DMS114 treated with DMSO at 0.1 percent for 48 hours (cell line): ENCODE results near the gene PNKD.

Source experiments
- DNase-seq: peaks from one replicate; lab custom pipeline; 2025; ENCODE audit not compliant: unreplicated experiment; lab: John Stamatoyannopoulos, UW

PNKD gene

DNA sequence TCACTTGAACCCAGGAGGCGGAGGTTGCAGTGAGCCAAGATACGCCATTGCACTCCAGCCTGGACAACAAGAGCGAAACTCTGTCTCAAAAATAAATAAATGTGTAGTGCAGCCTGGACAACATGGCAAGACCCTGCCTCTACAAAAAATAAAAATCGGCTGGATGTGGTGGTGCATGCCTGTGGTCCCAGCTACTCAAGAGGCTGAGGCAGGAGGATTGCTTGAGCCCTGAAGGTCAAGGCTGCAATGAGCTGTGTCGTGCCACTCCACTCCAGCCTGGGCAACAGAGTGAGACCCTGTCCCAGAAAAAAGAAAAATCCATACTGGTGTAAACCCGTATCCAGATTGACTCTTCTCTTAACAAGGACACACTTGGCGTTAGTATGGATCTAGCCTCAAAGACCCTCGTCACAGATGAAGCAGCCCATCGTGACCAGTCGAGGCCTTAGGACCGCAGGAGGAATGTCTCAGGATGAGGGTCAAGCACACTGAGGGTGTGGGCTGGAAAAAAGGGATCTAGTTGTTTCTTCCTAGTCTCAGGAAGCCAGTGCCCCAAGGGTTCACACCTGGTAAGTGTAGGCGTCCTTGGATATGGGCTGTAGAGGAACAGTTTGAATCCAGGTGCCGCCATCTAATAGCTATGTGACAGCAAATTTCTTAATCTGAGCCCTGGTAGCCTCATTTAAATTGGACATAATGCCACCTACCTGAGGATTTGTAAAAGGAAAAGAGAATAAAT lies 13.5 kb upstream of the PNKD start:
- no peak for DNase-seq

DNA sequence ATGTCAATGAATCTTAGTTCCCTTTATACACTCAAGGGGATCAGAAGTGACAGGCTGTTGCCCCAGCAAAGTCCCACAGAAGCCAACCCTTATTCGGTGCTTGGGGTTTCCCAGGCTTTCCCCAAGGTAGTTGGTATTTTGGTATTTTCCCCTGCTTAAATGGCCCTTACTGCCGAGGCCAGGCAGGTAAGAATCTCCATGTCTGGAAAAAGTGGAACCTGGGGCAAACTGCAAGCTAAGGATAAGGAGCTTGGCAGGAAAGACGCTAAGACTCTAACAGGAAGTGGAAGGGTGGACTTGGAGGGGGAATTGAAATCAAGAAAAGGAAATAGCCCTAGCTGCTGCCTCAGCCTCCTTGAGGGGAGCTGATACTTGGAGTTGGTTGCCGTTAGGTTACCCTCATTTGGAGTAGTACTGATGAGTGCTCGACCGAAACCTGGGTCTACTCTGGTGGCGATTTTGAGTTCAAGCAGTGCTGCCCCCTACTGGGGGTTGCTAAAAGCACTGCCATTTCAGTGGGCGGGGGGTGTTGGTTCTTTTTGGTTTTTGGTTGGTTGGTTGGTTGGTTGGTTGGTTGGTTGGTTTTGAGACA lies 12.8 kb upstream of the PNKD start:
- no peak for DNase-seq

DNA sequence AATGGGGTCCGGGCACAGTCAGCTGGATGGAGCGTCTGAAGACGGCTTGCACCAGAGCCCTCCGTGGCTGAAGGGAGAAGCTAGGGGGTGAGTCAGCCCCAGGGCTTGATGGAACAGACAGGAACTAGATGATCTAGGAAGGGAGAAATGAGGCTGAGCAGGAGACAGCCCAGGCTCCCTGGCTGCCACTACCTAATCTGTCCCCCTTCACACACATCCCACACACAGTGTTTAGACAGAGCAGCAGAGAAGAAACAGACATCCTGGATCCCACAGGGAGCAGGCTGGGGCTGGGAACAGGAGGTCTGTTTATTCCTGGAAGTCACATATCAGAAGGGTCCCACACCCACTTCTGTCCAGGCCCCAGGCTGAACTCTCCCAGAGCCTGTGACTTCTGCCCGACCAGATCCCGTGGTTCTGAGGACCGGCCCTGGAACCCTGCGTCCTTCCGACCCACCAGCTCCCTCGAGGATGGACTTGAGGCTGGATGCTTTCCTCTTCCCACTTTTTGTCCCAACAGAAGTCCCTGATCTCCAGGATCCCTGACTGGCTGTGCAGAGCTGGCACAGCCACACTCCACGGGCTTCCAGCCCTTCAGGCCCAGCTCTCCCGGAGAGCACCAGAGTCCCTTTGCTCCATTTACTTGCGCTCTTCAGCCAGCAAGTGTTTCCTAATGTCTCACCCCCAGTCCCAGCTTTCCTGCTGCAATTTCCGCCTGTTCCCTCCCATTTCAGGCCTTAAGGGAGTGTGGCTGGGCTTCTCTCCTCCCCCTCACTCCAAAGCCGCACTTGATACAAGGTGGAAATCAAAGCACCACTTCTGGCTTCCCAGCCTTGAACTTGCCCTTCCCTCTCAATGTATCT lies 11.0 kb upstream of the PNKD start:
- DNase-seq, result no peak

DNA sequence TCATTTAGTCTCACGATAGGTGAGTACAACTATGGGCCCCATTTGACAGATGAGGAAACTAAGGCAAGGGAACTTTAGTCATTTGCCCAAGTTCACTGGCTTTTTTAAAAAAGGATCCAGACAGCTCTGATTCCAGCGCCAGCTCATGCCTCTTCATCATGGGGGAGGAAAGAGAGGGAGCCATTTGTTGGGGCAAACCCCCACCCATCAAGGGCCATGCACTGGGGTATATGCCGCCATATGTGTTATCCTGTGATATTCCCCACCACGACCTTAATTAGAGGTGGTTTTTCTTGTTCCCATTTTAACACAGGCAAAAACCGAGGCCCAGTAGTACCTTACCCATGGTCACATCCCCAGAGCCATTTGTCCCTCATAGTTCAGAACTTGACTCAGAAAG lies 10.2 kb upstream of the PNKD start:
- DNase-seq, result no peak

DNA sequence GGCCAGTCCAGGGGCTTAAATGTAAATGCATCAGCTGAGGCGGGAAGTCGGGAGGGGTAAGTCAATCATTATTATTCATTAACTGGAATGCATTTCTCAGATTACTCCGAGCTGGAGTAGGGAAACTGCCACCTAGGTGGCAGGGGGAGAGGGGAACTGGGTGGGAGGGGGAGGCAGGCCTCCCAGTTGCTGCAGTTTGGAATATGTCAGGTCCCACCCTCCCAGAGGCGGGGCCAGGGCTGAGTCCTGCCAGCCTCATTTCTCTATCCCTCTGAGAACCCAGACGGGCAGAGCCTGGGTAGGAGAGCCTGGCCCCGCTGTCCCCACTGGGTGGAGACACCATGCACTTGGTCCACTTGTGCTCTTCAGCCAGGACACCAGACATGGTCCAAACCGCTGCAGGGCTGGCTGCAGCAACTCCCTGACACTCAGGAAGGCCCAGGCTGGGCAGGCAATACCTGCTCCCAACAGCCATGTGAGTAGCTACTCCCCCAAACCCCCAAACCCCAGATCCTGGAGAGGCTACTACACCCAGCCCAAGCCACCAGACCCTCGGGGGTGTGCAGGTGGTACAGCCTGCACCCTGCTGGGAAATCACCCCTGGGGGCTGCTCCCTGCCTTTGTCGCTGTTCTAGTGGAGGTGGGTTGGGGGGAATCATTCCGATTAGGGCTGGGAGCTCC lies 9.4 kb upstream of the PNKD start, which contains the start of gene GPBAR1:
Gene GPBAR1, plus strand, starts transcription at position 274 of the 681 bp plus-strand sequence. CDS start 1,710 bp downstream, outside the sequence.
- DNase-seq, result no peak

DNA sequence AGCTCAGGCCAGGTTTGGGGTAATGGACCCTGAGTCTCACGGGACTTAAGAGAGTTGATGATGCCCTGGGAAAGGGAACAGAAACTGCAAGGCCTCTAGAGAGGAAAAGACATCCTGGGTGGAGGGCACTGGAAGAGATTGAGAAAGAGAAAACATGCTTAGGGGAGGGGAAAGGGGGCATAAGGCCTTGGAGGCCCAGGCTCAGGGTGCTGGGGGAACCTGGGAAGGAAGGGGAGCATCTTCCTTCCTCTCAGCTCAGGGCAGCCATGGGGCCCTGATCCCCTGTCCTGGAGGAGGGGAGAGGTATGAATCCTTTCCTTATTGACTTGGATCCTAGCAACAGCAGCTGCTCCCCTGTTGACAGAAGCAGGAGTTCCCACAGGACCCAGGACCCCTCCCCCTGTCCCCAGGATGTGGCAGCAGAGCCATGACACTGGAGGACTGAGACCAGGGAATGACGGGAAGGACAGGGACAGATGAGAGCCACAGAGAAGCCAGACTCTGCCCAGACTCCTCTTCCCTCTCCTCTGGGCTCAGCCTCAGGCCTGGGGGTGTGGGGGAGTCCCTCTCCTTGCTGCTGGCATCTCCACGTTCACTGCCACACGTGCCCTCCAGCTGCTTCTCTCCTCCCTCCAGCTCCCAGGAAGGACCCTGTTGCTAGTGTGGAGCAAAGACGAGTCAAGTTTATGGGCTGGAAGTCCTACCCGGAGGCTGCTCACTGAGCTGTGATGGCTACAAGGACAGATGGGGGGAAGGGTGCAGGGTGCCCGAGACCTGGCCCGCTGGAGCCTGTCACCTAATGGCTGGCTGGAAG lies 8.7 kb upstream of the PNKD start:
- no peak for DNase-seq

DNA sequence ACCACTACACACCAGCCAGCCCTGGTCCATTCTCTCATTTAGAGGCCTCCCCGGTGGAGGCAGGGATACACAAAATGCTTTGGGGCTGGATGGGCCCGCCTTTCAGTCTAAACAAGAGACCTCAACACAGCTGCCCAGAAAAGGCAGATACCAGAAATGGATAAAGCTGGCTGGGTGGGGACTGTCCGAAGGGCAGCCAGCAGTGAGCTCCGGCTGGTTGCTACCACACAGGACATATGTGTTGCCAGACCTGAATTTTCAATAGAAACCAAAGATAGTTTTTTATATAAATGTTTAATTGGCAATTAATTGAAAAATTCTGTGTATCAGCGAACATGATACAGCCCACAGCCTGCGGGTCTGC lies 8.1 kb upstream of the PNKD start:
- no peak for DNase-seq

DNA sequence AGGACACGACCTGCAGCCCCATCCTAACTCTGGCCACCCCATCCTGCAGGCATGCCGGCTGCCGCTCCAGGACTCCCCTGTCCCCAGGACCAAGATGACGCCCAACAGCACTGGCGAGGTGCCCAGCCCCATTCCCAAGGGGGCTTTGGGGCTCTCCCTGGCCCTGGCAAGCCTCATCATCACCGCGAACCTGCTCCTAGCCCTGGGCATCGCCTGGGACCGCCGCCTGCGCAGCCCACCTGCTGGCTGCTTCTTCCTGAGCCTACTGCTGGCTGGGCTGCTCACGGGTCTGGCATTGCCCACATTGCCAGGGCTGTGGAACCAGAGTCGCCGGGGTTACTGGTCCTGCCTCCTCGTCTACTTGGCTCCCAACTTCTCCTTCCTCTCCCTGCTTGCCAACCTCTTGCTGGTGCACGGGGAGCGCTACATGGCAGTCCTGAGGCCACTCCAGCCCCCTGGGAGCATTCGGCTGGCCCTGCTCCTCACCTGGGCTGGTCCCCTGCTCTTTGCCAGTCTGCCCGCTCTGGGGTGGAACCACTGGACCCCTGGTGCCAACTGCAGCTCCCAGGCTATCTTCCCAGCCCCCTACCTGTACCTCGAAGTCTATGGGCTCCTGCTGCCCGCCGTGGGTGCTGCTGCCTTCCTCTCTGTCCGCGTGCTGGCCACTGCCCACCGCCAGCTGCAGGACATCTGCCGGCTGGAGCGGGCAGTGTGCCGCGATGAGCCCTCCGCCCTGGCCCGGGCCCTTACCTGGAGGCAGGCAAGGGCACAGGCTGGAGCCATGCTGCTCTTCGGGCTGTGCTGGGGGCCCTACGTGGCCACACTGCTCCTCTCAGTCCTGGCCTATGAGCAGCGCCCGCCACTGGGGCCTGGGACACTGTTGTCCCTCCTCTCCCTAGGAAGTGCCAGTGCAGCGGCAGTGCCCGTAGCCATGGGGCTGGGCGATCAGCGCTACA lies 7.4 kb upstream of the PNKD start:
- no peak for DNase-seq

DNA sequence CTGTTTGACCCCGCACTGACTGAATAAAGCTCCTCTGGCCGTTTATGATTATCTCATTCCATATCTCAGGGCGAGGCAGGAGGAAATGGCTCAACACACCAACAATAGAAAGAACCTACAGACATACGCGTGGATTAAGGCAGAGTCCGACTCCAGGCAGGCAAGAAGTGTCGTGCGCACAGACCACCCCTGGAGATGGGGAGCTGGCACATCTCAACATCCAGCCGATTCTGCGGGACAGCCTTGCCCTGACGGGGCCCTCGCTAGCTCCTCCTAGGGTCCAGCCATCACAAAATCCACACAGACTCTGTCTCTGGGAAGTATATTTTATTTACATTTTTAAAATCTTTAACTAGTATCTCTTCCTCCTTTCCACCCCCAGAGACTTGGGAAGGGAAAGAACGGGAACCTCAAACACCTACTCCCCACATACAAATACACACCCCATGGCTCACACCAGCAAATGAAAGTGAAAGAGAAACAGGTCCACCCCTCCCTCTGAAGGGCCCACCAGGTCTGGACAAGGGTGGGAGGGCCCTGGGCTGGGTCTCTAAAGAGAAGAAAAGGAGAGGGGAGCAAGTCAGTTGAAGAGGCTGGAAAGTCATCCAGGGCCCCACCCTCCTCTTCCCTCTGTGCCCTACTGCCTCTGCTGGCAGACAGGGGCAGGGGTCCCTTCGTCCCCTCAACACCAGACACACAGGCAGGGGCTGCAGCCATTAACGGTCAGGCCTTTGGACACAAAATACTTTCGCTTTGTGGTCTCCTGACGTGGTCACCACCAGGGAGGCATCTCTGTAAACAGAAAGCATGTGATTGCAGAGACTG lies 6.3 kb upstream of the PNKD start:
- no peak for DNase-seq

DNA sequence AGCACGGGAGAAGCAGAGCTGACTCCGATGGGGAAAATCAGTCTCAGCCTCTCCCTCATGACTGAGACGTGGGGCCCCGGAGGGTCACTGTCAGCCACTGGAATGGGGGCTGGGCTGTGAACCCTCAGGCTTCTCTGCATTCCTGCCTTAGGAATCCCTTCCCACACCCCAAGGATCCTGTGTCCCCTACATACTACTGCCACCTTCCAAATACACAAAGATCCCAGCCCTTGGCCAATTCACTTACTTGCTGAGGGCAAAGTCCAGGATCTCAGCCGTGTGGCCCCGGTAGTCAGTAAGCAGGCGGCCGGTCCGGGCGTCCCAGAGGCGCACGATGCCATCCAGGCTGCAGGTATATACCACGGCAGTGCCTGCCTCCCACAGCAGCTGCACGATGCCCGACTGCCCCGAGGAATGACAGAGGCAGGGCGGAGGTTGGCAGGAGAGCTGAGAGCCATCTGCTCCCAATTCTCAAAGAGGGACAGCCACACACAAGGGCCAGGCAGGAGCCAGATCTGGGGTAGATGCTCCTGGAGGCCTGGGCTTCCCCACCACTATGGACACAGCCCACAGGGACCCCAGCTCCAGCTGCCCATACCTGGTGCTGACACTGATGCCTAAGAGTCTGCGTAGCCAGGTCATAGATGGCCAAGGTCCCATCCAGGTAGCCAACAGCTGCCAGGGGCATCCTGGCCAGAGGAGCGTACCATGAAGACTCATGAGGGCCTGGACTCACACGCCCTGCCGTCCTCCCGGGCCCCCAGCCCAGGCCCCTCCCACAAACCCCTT lies 5.4 kb upstream of the PNKD start:
- no peak for DNase-seq

DNA sequence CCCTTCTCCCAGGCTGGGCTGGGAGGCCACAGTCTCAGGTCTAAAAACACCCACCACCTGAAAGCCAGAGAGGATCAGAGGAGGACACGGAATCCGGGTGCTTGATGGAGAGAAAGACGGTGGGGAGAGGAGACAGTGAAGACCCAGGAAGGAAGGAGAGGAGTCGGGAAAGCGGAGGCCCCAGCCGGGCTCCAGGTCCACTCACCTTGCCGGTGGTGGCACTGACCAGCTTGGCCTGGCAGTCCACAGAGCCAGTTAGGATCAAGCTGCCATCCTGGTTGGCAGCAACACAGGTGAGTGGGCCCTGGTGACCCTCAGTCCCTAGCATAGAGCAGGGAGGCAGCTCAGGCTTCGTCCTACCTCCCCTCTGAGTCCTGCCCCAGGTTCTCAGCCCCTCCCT lies 4.7 kb upstream of the PNKD start:
- no peak for DNase-seq

DNA sequence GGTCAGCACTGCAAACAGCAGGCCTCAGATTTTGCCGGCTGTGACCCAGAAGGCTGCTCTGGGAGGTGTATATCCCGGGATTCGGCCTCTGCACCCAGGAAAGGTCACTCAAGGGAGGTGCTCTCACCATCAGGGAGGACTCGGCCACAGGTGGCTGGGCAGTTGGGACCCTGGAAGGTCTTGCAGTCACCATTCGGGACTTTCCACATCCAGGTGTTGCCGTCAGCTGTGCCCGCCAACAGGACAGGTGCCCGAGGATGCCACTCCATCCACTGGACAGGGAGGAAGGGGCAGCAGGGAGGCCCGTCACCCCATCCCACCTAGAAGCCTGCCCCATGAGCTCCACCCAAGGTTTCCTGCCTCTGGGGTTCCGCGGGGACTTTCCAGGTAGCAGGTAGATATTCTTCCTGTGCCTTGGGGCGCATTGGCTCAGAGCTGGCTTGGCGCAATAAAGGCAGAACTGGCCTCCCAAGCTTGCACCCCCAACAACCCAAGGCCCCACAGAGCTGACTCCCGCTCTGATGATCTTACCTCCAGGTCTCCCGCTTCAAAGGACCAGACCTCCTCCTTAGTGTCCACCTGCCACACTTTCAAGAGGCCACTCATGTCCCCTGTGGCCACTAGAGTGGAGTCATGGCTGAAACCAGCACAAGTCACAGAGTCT lies 3.9 kb upstream of the PNKD start:
- DNase-seq, result no peak

DNA sequence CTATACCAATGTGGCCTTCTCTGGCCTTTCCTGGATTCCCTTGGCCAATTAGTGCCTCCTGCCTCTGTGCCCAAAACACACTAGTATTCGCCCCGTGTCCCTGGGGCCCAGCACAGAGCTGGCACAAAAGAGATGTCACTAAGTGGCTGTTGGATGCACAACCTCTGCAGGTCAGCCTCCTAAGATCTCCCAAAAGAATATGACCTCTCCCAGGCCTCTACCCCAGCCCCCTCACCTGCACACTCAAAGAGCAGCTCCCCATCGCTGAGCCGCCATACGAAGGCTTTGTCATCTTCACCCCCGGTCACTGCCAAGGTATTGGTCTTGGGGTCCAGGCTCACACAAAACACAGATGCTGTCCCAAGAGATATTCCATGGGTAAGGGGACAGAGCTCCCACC lies 3.1 kb upstream of the PNKD start:
- no peak for DNase-seq

DNA sequence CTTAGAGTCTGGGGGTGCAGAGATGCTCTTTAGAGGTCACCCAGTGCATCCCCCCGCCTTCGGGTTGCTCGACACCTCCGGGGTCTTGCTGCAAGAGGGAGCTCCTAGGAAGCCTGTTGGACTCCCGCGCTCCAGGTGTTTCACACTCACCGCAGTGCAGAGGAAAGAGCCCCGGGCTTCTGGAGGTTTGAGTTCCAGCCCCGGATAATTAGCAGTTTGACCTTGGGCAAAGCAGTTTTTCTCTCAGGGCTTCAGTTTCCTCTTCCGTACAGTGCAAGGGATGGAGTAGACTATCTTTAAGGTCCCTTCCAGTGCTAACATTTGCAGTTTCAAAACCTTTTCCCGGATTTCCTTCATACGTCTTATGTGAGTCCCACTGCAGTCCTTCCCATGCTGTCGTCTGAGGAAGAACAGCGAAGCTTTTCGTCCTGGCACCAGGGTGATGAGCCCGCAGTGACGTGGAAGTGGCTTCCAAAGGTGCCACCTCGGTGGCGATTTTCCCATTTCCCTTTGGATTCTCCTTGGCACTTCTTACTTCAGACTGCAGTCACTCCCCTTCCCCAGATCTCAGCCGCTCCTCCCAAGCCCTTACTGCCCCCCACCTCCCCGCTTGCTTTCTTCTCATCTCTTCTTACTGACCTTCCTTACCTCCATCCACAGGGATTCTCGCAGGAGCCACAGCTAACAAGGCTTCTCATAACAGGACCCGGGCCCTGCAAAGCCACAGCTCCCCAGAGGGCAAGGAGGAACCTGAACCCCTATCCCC lies 585 bp downstream of the PNKD start:
- DNase-seq, result no peak

DNA sequence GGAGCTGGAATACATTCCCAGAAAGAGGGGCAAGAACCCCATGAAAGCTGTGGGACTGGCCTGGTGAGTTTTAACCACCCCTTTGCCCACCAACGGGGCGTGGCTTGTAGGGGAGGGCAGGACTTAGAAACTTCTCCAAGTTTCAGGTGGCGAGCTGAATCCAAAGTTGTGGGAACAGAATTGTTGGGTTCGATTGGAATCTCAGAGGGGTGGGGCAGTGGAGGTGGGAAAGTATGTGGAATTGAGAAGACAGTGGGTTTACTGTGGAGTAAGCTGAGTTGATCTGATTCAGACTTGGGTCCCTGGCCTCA lies 1.1 kb downstream of the PNKD start:
- DNase-seq, result no peak

DNA sequence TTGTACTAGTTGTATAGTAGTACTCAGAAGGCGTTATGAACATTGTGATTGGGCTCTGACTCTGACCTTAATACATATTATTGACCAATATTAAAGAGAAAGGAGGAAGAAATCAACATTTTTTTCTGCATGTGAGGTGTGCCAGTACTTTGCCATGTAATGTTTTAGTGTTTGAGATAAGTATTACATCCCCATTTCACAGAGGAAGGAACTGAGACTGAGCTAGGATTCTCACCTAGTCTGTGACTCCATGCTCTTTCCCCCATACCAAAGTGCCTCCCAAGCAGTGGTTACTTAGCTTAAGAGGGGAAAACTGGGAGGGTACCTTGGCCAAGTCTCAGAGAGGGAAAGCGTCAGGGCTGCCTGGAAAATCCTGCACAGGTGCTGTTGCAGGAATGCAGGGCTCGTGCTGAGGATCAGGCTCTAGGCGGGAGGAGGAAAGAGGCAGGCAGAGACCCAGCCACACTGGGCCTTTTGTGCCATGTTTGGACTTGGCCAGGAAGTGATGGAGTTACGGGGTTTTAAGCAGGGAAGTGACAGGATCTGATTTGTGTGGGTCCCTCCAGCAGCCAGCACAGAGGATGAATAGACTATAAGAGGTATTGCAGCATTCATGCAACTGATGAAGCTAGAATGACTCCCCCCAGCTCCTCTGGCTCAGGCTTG lies 1.7 kb downstream of the PNKD start:
- DNase-seq, result no peak
